ENCODE data around the gene CLMN. TPM values are rescaled to one million over a fixed set of nuclear protein-coding genes. Genes with fewer than 3 reads are reported as not detected.

The CLMN gene
- total and polyA plus RNA-seq, 2 of the 8 experiments (the other 6 are each of a cell fraction or from before 2014, with no cell fraction given), result 1.6 to 8.2 TPM

GRCh38 chr14:95254288-95254687, 65.4 kb downstream of the CLMN start:
- Histone ChIP-seq H3K18ac (ENCODE audit: extremely low read depth, low read length) (no peak overlapping the region), H2BK5ac (ENCODE audit: low read depth, low read length) (0 out of 2 replicates have a peak overlapping the region, but pooled peaks have one; percentile 7), H3K9ac (replicated peaks in 1 of 4; ENCODE audit: extremely low read depth in 1 of 4, low read depth in 3 of 4, low read length in 3 of 4) (no peak overlapping the region), H2BK15ac (ENCODE audit: low read length) (no peak overlapping the region; the same call in 1 of the 2 replicates), H3K27ac (ENCODE audit: low read depth, low read length) (no peak overlapping the region), H4K5ac (ENCODE audit: insufficient read length, low read depth, low read length) (no peak overlapping the region), H2BK12ac (ENCODE audit: low read depth, low read length) (peak overlapping the region; percentile 44; the same call in 1 of the 2 replicates), H3K27me3 (replicated peaks in 1 of 4; ENCODE audit: control insufficient read depth in 3 of 4, extremely low read depth in 1 of 4, insufficient read depth in 3 of 4, low read length in 3 of 4) (no peaks in the 10 kb centered on the region), H4K20me1 (replicated peaks in 1 of 2; ENCODE audit: control insufficient read depth in 1 of 2, insufficient read depth in 2 of 2, low read length in 2 of 2) (peaks cover 0 to 8% of the 10 kb centered on the region in 2 experiments), H2BK120ac (replicated peaks; ENCODE audit: low read depth, low read length) (peak overlapping the region; percentile 71), H2AK5ac (ENCODE audit: low read depth, low read length) (no peak overlapping the region), H3K56ac (replicated peaks; ENCODE audit: insufficient read length, low read depth, low read length) (no peak overlapping the region), H2BK20ac (ENCODE audit: low read length) (no peak overlapping the region; the same call in 1 of the 2 replicates), H3K9me3 (ENCODE audit: insufficient read depth in 2 of 2, low read depth in 1 of 2, low read length in 1 of 2) (no peaks in the 10 kb centered on the region), H3K23me2 (ENCODE audit: low read depth, low read length) (peaks cover 10% of the 10 kb centered on the region; the same call in 1 of the 2 replicates), H4K8ac (ENCODE audit: extremely low read depth, insufficient read depth, low read length) (no peak overlapping the region; the same call in 1 of the 2 replicates), H3K14ac (ENCODE audit: insufficient read length) (no peak overlapping the region), H3K4ac (replicated peaks; ENCODE audit: insufficient read length, low read depth, low read length) (no peak overlapping the region), H3K4me1 (replicated peaks in 1 of 4; ENCODE audit: control insufficient read depth in 3 of 4, insufficient read depth in 4 of 4, low read length in 3 of 4) (peaks cover 2 to 29% (median 18%) of the 10 kb centered on the region in 4 experiments), H3K4me2 (ENCODE audit: insufficient read depth in 1 of 2, low read depth in 2 of 2, low read length in 2 of 2) (peak overlapping the region in 1 of 2 experiments; percentile 62; a peak in 1 of 4 replicates), H3K79me1 (ENCODE audit: low read depth, low read length) (no peaks in the 10 kb centered on the region), H3K23ac (ENCODE audit: insufficient read length) (no peak overlapping the region), H2AFZ (ENCODE audit: low read length) (no peak overlapping the region), H3K4me3 (ENCODE audit: extremely low read depth in 1 of 4, insufficient read depth in 2 of 4, low read depth in 3 of 4, low read length in 4 of 4) (0 out of 8 replicates have a peak overlapping the region, but pooled peaks of 1 of the 4 experiments have one; percentile 31), H3K79me2 (ENCODE audit: control insufficient read depth in 1 of 2, insufficient read depth in 2 of 2, low read length in 2 of 2) (no peaks in the 10 kb centered on the region), H3K36me3 (ENCODE audit: control insufficient read depth in 2 of 4, insufficient read depth in 4 of 4, low read length in 3 of 4) (no peaks in the 10 kb centered on the region; a peak in 1 of 8 replicates), H4K91ac (replicated peaks; ENCODE audit: insufficient read length, low read length) (no peak overlapping the region)
- 91% methylated on average over 10 of the region's 10 CpGs; no CpG with 5 or more reads in 1 of the 2 experiments for WGBS, 2 experiments (ENCODE audit: extremely low coverage in 1 of 2, insufficient coverage in 1 of 2, insufficient read length in 1 of 2, insufficient replicate concordance in 2 of 2, low coverage in 1 of 2, low lambda C conversion rate in 2 of 2, missing lambda C conversion rate in 1 of 2)
- ChIA-PET POLR2A (ENCODE audit: partially characterized antibody) (no interaction called here), CTCF (ENCODE audit: partially characterized antibody) (interaction anchor here (1.3 to 1.4 kb wide), 2 partner anchors 111 to 178 kb away, joined by 4 read pairs; no protein-coding TSS in a partner anchor)
- no peak for TF ChIP-seq CEBPB (IDR thresholded peaks at IDR 0.05; ENCODE audit: low read depth, low read length)
- TF ChIP-seq EGR1 (IDR thresholded peaks at IDR 0.05; ENCODE audit: borderline replicate concordance, low read depth, low read length), result no peak
- no peak for TF ChIP-seq BCL11A (IDR thresholded peaks at IDR 0.05; ENCODE audit: low read depth in 2 of 2, low read length in 2 of 2)
- no peak for TF ChIP-seq ASH2L (IDR thresholded peaks at IDR 0.05; ENCODE audit: low read length)
- no peak for TF ChIP-seq NANOG (IDR thresholded peaks at IDR 0.05; ENCODE audit: insufficient read depth, low read depth, low read length, poor library complexity, severe bottlenecking)
- no peak for TF ChIP-seq PHF8 (conservative IDR thresholded peaks at IDR 0.05; ENCODE audit: low read depth, low read length)
- no peak for DNase-seq (ENCODE audit: low read depth in 1 of 2, low spot score in 2 of 2)
- FAIRE-seq, result no peak

All from H1 (cell line).